ENCODE data around the gene CDH4. TPM values are rescaled to one million over a fixed set of nuclear protein-coding genes. Genes with fewer than 3 reads are reported as not detected.
"Not testable (repeated sequence)": the region's sequence is repeated elsewhere in the genome, so short reads cannot be mapped to it uniquely, and the experiment has no call there.

The CDH4 gene
- total RNA-seq, 1 donor from 2014 or later, result 2.2 TPM

- ATAC-seq, result no peak
- no peak for DNase-seq (ENCODE audit: low spot score)
- intact Hi-C loops (cut with DNase I), result no loop called here
Measured at GRCh38 chr20:61420056-61420455, 168.0 kb downstream of the CDH4 start.

GRCh38 chr20:61420781-61421180 lies 168.7 kb downstream of the CDH4 start:
- ATAC-seq, result no peak
- DNase-seq (ENCODE audit: low spot score), result no peak
- intact Hi-C loops (cut with DNase I), result no loop called here

GRCh38 chr20:61422636-61423425 lies 170.8 kb downstream of the CDH4 start:
- intact Hi-C loops (cut with DNase I), result no loop called here
- ATAC-seq (no peak), DNase-seq (ENCODE audit: low spot score) (no peak)

GRCh38 chr20:61424011-61424627 lies 172.1 kb downstream of the CDH4 start:
- intact Hi-C loops (cut with DNase I), result no loop called here
- DNase-seq (ENCODE audit: low spot score), result no peak
- ATAC-seq, result no peak

- intact Hi-C loops (cut with DNase I), result no loop called here
- DNase-seq (ENCODE audit: low spot score) (no peak), ATAC-seq (no peak)
Measured at GRCh38 chr20:61424628-61425420, 172.8 kb downstream of the CDH4 start.

GRCh38 chr20:61425541-61425991 lies 173.5 kb downstream of the CDH4 start:
- intact Hi-C loops (cut with DNase I); DNase-seq (ENCODE audit: low spot score): not testable (repeated sequence)

GRCh38 chr20:61426352-61426751 lies 174.3 kb downstream of the CDH4 start:
- no peak for DNase-seq (ENCODE audit: low spot score)
- intact Hi-C loops (cut with DNase I), result no loop called here
- no peak for ATAC-seq

More at GRCh38 chr20:61425541-61425991, 173.5 kb downstream of the CDH4 start:
- not testable (repeated sequence) for ATAC-seq

GRCh38 chr20:61429458-61430227 lies 177.6 kb downstream of the CDH4 start:
- no peak for ATAC-seq
- peak; percentile 8 for DNase-seq (ENCODE audit: low spot score)

GRCh38 chr20:61430228-61430624 lies 178.2 kb downstream of the CDH4 start:
- intact Hi-C loops (cut with DNase I), result no loop called here
- ATAC-seq (no peak), DNase-seq (ENCODE audit: low spot score) (no peak)

More at GRCh38 chr20:61429458-61430227, 177.6 kb downstream of the CDH4 start:
- intact Hi-C loops (cut with DNase I), result no loop called here

GRCh38 chr20:61433176-61433575 lies 181.1 kb downstream of the CDH4 start:
- no peak for ATAC-seq
- intact Hi-C loops (cut with DNase I), result no loop called here
- DNase-seq (ENCODE audit: low spot score), result no peak

GRCh38 chr20:61433816-61434215 lies 181.8 kb downstream of the CDH4 start:
- no peak for ATAC-seq
- intact Hi-C loops (cut with DNase I), result no loop called here
- DNase-seq (ENCODE audit: low spot score), result no peak

- DNase-seq (ENCODE audit: low spot score) (no peak), ATAC-seq (no peak)
- intact Hi-C loops (cut with DNase I), result no loop called here
Measured at GRCh38 chr20:61434341-61434781, 182.3 kb downstream of the CDH4 start.

- ATAC-seq (no peak), DNase-seq (ENCODE audit: low spot score) (peak; percentile 9)
- intact Hi-C loops (cut with DNase I), result no loop called here
Measured at GRCh38 chr20:61435184-61435822, 183.2 kb downstream of the CDH4 start.

- ATAC-seq, result no peak
- DNase-seq (ENCODE audit: low spot score), result no peak
- intact Hi-C loops (cut with DNase I), result no loop called here
Measured at GRCh38 chr20:61435823-61436220, 183.8 kb downstream of the CDH4 start.

GRCh38 chr20:61436283-61436666 lies 184.2 kb downstream of the CDH4 start:
- no peak for DNase-seq (ENCODE audit: low spot score)
- intact Hi-C loops (cut with DNase I), result no loop called here
- ATAC-seq, result no peak

- DNase-seq (ENCODE audit: low spot score) (peak; percentile 52), ATAC-seq (peak; percentile 15)
- intact Hi-C loops (cut with DNase I), result no loop called here
Measured at GRCh38 chr20:61436667-61437279, 184.7 kb downstream of the CDH4 start.

- intact Hi-C loops (cut with DNase I), result no loop called here
- DNase-seq (ENCODE audit: low spot score) (no peak), ATAC-seq (peak; percentile 74)
Measured at GRCh38 chr20:61437280-61438206, 185.5 kb downstream of the CDH4 start.
